IPS-20b (cell line): ENCODE results near the gene SGPP1.
A peak's percentile ranks its signal among the peaks of the same experiment; 100 is the strongest.
"Not testable (repeated sequence)": the region's sequence is repeated elsewhere in the genome, so short reads cannot be mapped to it uniquely, and the experiment has no call there.

Experiments used
- H3K27ac ChIP-seq: one replicate; pipeline ENCODE4 v1.5.1; 2013; ENCODE audit warnings: low read length
- H3K27me3 ChIP-seq: 2 replicates; pipeline ENCODE4 v1.6.1; 2013; ENCODE audit warnings: mild to moderate bottlenecking, low read length, inconsistent platforms; ENCODE audit not compliant: insufficient read depth
- H3K36me3 ChIP-seq: 2 replicates; pipeline ENCODE4 v1.6.1; 2013; ENCODE audit warnings: low read depth, mild to moderate bottlenecking, inconsistent platforms, low read length, moderate library complexity; ENCODE audit not compliant: insufficient read depth
- H3K4me1 ChIP-seq: 2 replicates; pipeline ENCODE4 v1.6.1; 2013; ENCODE audit warnings: mild to moderate bottlenecking, control low read depth, inconsistent platforms, low read length, moderate library complexity; ENCODE audit not compliant: insufficient read depth
- H3K4me3 ChIP-seq: 2 replicates; pipeline ENCODE4 v1.5.1; 2013; ENCODE audit warnings: mild to moderate bottlenecking, low read length, inconsistent platforms
- H3K9ac ChIP-seq: 2 replicates; pipeline ENCODE4 v1.6.1; 2013; ENCODE audit warnings: low read depth, mild to moderate bottlenecking, inconsistent platforms, low read length, moderate library complexity
- H3K9me3 ChIP-seq: 2 replicates; pipeline ENCODE4 v1.6.1; 2013; ENCODE audit warnings: mild to moderate bottlenecking, low read depth, low read length, inconsistent platforms; ENCODE audit not compliant: insufficient read depth

Gene SGPP1

GRCh38 chr14:63752449-63753169 lies 24.7 kb upstream of the SGPP1 start:
- Histone ChIP-seq H3K36me3 (no peaks in the 10 kb centered on the region), H3K27ac (no peak overlapping the region), H3K9me3 (no peaks in the 10 kb centered on the region), H3K9ac (no peak overlapping the region), H3K4me1 (no peaks in the 10 kb centered on the region), H3K4me3 (no peak overlapping the region), H3K27me3 (no peaks in the 10 kb centered on the region)

GRCh38 chr14:63751076-63751475 lies 23.2 kb upstream of the SGPP1 start:
- H3K9me3 ChIP-seq, H3K36me3 ChIP-seq: not testable (repeated sequence)

GRCh38 chr14:63747846-63748245 lies 20.0 kb upstream of the SGPP1 start:
- H3K27ac ChIP-seq, result no peak overlapping the region
- H3K27me3 ChIP-seq, result no peaks in the 10 kb centered on the region
- no peak overlapping the region for H3K4me3 ChIP-seq
- H3K4me1 ChIP-seq, result no peaks in the 10 kb centered on the region
- H3K9me3 ChIP-seq, result no peaks in the 10 kb centered on the region
- no peaks in the 10 kb centered on the region for H3K36me3 ChIP-seq
- H3K9ac ChIP-seq, result no peak overlapping the region

More at GRCh38 chr14:63751076-63751475, 23.2 kb upstream of the SGPP1 start:
- not testable (repeated sequence) for H3K4me1 ChIP-seq, H3K27me3 ChIP-seq, H3K4me3 ChIP-seq, H3K9ac ChIP-seq, H3K27ac ChIP-seq

GRCh38 chr14:63745858-63746425 lies 18.1 kb upstream of the SGPP1 start:
- no peak overlapping the region for H3K27ac ChIP-seq
- no peaks in the 10 kb centered on the region for H3K4me1 ChIP-seq
- no peaks in the 10 kb centered on the region for H3K36me3 ChIP-seq
- no peak overlapping the region for H3K4me3 ChIP-seq
- no peak overlapping the region for H3K9ac ChIP-seq
- H3K27me3 ChIP-seq, result no peaks in the 10 kb centered on the region
- H3K9me3 ChIP-seq, result no peaks in the 10 kb centered on the region

GRCh38 chr14:63745272-63745671 lies 17.4 kb upstream of the SGPP1 start:
- Histone ChIP-seq H3K9ac (no peak overlapping the region), H3K4me1 (no peaks in the 10 kb centered on the region), H3K27me3 (no peaks in the 10 kb centered on the region), H3K27ac (no peak overlapping the region), H3K4me3 (no peak overlapping the region), H3K36me3 (no peaks in the 10 kb centered on the region), H3K9me3 (no peaks in the 10 kb centered on the region)

GRCh38 chr14:63737582-63738006 lies 9.7 kb upstream of the SGPP1 start:
- Histone ChIP-seq H3K4me3 (no peak overlapping the region), H3K4me1 (no peaks in the 10 kb centered on the region), H3K27ac (no peak overlapping the region), H3K9ac (no peak overlapping the region), H3K9me3 (no peaks in the 10 kb centered on the region), H3K36me3 (no peaks in the 10 kb centered on the region), H3K27me3 (no peaks in the 10 kb centered on the region)

- Histone ChIP-seq H3K27me3 (no peaks in the 10 kb centered on the region), H3K9me3 (no peaks in the 10 kb centered on the region), H3K9ac (no peak overlapping the region), H3K27ac (no peak overlapping the region), H3K4me3 (no peak overlapping the region), H3K4me1 (no peaks in the 10 kb centered on the region), H3K36me3 (no peaks in the 10 kb centered on the region)
Measured at GRCh38 chr14:63735720-63736119, 7.9 kb upstream of the SGPP1 start.

- Histone ChIP-seq H3K27ac (no peak overlapping the region), H3K4me3 (no peak overlapping the region), H3K4me1 (peaks cover 6% of the 10 kb centered on the region; the same call in 1 of the 2 replicates), H3K9me3 (no peaks in the 10 kb centered on the region), H3K36me3 (no peaks in the 10 kb centered on the region), H3K9ac (no peak overlapping the region), H3K27me3 (peaks cover 38% of the 10 kb centered on the region)
Measured at GRCh38 chr14:63730659-63731058, 2.8 kb upstream of the SGPP1 start.

- H3K9me3 ChIP-seq, result no peaks in the 10 kb centered on the region
- no peaks in the 10 kb centered on the region for H3K36me3 ChIP-seq
- peak overlapping the region; percentile 95 for H3K4me3 ChIP-seq
- peaks cover 40% of the 10 kb centered on the region for H3K27me3 ChIP-seq
- peaks cover 6% of the 10 kb centered on the region; the same call in 1 of the 2 replicates for H3K4me1 ChIP-seq
- no peak overlapping the region for H3K27ac ChIP-seq
- H3K9ac ChIP-seq, result peak overlapping the region; percentile 77; the same call in 1 of the 2 replicates
Measured at GRCh38 chr14:63727231-63727735, 582 bp downstream of the SGPP1 start.

GRCh38 chr14:63726499-63726898 lies 1.4 kb downstream of the SGPP1 start:
- Histone ChIP-seq H3K4me3 (peak overlapping the region; percentile 95), H3K9ac (no peak overlapping the region; the same call in 1 of the 2 replicates), H3K4me1 (peaks cover 6% of the 10 kb centered on the region; the same call in 1 of the 2 replicates), H3K27me3 (peaks cover 40% of the 10 kb centered on the region), H3K27ac (no peak overlapping the region), H3K9me3 (no peaks in the 10 kb centered on the region), H3K36me3 (no peaks in the 10 kb centered on the region)

- Histone ChIP-seq H3K36me3 (no peaks in the 10 kb centered on the region), H3K27ac (no peak overlapping the region), H3K27me3 (peaks cover 40% of the 10 kb centered on the region), H3K9ac (no peak overlapping the region), H3K4me1 (peaks cover 6% of the 10 kb centered on the region; the same call in 1 of the 2 replicates), H3K9me3 (no peaks in the 10 kb centered on the region), H3K4me3 (peak overlapping the region; percentile 95)
Measured at GRCh38 chr14:63725786-63726460, 1.9 kb downstream of the SGPP1 start.
